Measurements from ENCODE around the gene FILIP1.

The FILIP1 gene

GRCh38 chr6:75427329-75427728 is 66.3 kb downstream of the FILIP1 start:
- Histone ChIP-seq H2AFZ (ENCODE audit: low read depth, low read length) (no peak overlapping the region), H3K4me3 (ENCODE audit: low read length) (no peak overlapping the region), H3K9me3 (ENCODE audit: insufficient read depth, low read length) (peaks cover 5% of the 10 kb centered on the region; the same call in 1 of the 2 replicates), H3K4me2 (ENCODE audit: low read length) (no peak overlapping the region), H3K4me1 (ENCODE audit: low read length) (no peaks in the 10 kb centered on the region), H3K79me2 (ENCODE audit: low read length) (no peaks in the 10 kb centered on the region), H3K36me3 (replicated peaks; ENCODE audit: low read depth, low read length) (no peaks in the 10 kb centered on the region), H3K27me3 (ENCODE audit: low read depth, low read length) (no peaks in the 10 kb centered on the region), H4K20me1 (ENCODE audit: insufficient read depth, low read length) (no peaks in the 10 kb centered on the region), H3K9ac (ENCODE audit: low read length) (no peak overlapping the region), H3K27ac (ENCODE audit: low read length) (no peak overlapping the region)
- TF ChIP-seq EZH2phosphoT487 (IDR thresholded peaks at IDR 0.05; ENCODE audit: low read depth) = no peak
- TF ChIP-seq, protein P1, sequence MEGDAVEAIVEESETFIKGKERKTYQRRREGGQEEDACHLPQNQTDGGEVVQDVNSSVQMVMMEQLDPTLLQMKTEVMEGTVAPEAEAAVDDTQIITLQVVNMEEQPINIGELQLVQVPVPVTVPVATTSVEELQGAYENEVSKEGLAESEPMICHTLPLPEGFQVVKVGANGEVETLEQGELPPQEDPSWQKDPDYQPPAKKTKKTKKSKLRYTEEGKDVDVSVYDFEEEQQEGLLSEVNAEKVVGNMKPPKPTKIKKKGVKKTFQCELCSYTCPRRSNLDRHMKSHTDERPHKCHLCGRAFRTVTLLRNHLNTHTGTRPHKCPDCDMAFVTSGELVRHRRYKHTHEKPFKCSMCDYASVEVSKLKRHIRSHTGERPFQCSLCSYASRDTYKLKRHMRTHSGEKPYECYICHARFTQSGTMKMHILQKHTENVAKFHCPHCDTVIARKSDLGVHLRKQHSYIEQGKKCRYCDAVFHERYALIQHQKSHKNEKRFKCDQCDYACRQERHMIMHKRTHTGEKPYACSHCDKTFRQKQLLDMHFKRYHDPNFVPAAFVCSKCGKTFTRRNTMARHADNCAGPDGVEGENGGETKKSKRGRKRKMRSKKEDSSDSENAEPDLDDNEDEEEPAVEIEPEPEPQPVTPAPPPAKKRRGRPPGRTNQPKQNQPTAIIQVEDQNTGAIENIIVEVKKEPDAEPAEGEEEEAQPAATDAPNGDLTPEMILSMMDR (IDR thresholded peaks at IDR 0.05; ENCODE audit: low read depth, low read length) = no peak

- Histone ChIP-seq H3K9ac (ENCODE audit: low read length) (no peak overlapping the region), H3K4me2 (ENCODE audit: low read length) (no peak overlapping the region), H3K4me1 (ENCODE audit: low read length) (no peaks in the 10 kb centered on the region), H3K4me3 (ENCODE audit: low read length) (no peak overlapping the region), H3K79me2 (ENCODE audit: low read length) (no peaks in the 10 kb centered on the region), H3K27me3 (ENCODE audit: low read depth, low read length) (no peaks in the 10 kb centered on the region), H2AFZ (ENCODE audit: low read depth, low read length) (no peak overlapping the region), H3K9me3 (ENCODE audit: insufficient read depth, low read length) (peaks cover 2% of the 10 kb centered on the region; the same call in 1 of the 2 replicates), H3K27ac (ENCODE audit: low read length) (no peak overlapping the region), H3K36me3 (replicated peaks; ENCODE audit: low read depth, low read length) (no peaks in the 10 kb centered on the region), H4K20me1 (ENCODE audit: insufficient read depth, low read length) (no peaks in the 10 kb centered on the region)
- no peak for TF ChIP-seq EZH2phosphoT487 (IDR thresholded peaks at IDR 0.05; ENCODE audit: low read depth)
- TF ChIP-seq, protein P1 (IDR thresholded peaks at IDR 0.05; ENCODE audit: low read depth, low read length) = no peak
Measured at GRCh38 chr6:75424618-75425548, 68.7 kb downstream of the FILIP1 start.

DNA sequence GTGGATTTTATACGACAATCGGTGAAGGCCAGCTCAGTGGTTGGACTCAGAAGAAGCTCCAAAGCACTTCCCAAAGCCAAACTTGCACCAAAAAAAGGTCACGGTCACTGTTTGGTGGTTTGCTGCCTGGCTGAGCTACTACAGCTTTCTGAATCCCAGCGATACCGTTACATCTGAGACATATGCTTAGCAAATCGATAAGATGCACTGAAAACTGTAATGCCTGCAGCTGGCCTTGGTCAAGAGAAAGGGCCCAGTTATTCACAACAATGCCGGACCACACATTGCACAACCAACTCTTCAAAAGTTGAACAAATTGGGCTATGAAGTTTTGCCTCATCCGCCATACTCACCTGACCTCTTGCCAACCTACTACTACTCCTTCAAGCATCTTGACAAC is 70.2 kb downstream of the FILIP1 start:
- Histone ChIP-seq H2AFZ (ENCODE audit: low read depth, low read length) (no peak overlapping the region), H3K27me3 (ENCODE audit: low read depth, low read length) (no peaks in the 10 kb centered on the region)

More for the DNA sequence above, 70.2 kb downstream of the FILIP1 start:
- Histone ChIP-seq H4K20me1 (ENCODE audit: insufficient read depth, low read length) (no peaks in the 10 kb centered on the region), H3K9ac (ENCODE audit: low read length) (no peak overlapping the region), H3K4me2 (ENCODE audit: low read length) (no peak overlapping the region), H3K4me3 (ENCODE audit: low read length) (no peak overlapping the region), H3K27ac (ENCODE audit: low read length) (no peak overlapping the region), H3K9me3 (ENCODE audit: insufficient read depth, low read length) (no peaks in the 10 kb centered on the region), H3K79me2 (ENCODE audit: low read length) (no peaks in the 10 kb centered on the region), H3K4me1 (ENCODE audit: low read length) (no peaks in the 10 kb centered on the region), H3K36me3 (replicated peaks; ENCODE audit: low read depth, low read length) (no peaks in the 10 kb centered on the region)
- TF ChIP-seq EZH2phosphoT487 (IDR thresholded peaks at IDR 0.05; ENCODE audit: low read depth) = no peak
- TF ChIP-seq, protein P1 (IDR thresholded peaks at IDR 0.05; ENCODE audit: low read depth, low read length) = no peak

Measured in OCI-LY3 (cell line).